WTC11 (cell line): ENCODE measurements around the gene RBM8A. TPM values are rescaled to one million over a fixed set of nuclear protein-coding genes. Genes with fewer than 3 reads are reported as not detected.

Source experiments
- ATAC-seq: fragments of 200-7000 bp; cut with Tn5 transposase; 2 replicates; pipeline ENCODE4 v1.10.0; 2021; ENCODE audit warnings: mild to moderate bottlenecking, moderate library complexity
- CTCF ChIA-PET: fragments of 300-600 bp; sonication (Branson Sonifier 250); formaldehyde crosslinking; loops from one replicate; lab custom pipeline; 2021; ENCODE audit warnings: antibody characterized with exemption; lab: Charles Lee
- POLR2A ChIA-PET: fragments of 350-600 bp; sonication (Branson Sonifier 250); formaldehyde crosslinking; loops from one replicate; lab custom pipeline; 2021; ENCODE audit warnings: antibody characterized with exemption; lab: Charles Lee
- DNase-seq: peaks from one replicate; pipeline ENCODE4 v3.0.0; 2021; ENCODE audit warnings: low spot score
- H3K27ac Mint-ChIP-seq: 2 replicates; pipeline ENCODE4 v1.8.0; 2021; ENCODE audit warnings: mixed read lengths
- H3K27me3 Mint-ChIP-seq: 2 replicates; pipeline ENCODE4 v1.8.0; 2021; ENCODE audit warnings: low read depth, mild to moderate bottlenecking, moderate library complexity, mixed read lengths
- H3K36me3 Mint-ChIP-seq: 2 replicates; pipeline ENCODE4 v1.8.0; 2021; ENCODE audit warnings: mixed read lengths
- H3K4me1 Mint-ChIP-seq: 2 replicates; pipeline ENCODE4 v1.8.0; 2022; ENCODE audit warnings: mixed read lengths
- H3K4me3 Mint-ChIP-seq: 2 replicates; pipeline ENCODE4 v1.8.0; 2021; ENCODE audit warnings: mild to moderate bottlenecking, moderate library complexity, mixed read lengths
- H3K9me3 Mint-ChIP-seq: 2 replicates; pipeline ENCODE4 v1.8.0; 2021; ENCODE audit warnings: mixed read lengths
- ATF3 ChIP-seq: sonication (generic); formaldehyde crosslinking; conservative IDR thresholded peaks from 2 replicates; pipeline ENCODE4 v1.8.1; 2022; ENCODE audit warnings: mild to moderate bottlenecking, missing genetic modification reagents
- CTCF ChIP-seq: fragments of 200-600 bp; IDR thresholded peaks from 2 replicates; pipeline ENCODE4 v1.8.0; 2022; ENCODE audit warnings: antibody characterized with exemption
- E2F4 ChIP-seq: sonication (generic); formaldehyde crosslinking; IDR thresholded peaks from 2 replicates; pipeline ENCODE4 v1.8.1; 2022; ENCODE audit warnings: low read depth, mild to moderate bottlenecking, moderate library complexity, missing genetic modification reagents, borderline replicate concordance
- E2F5 ChIP-seq: sonication (generic); formaldehyde crosslinking; IDR thresholded peaks from 2 replicates; pipeline ENCODE4 v1.8.1; 2022; ENCODE audit warnings: mild to moderate bottlenecking, moderate library complexity, missing genetic modification reagents
- ERG ChIP-seq: fragments of 250-450 bp; sonication (Bioruptor Pico); IDR thresholded peaks from 2 replicates; pipeline ENCODE4 v1.8.0; 2021; ENCODE audit warnings: mild to moderate bottlenecking
- MXD4 ChIP-seq: fragments of 250-450 bp; sonication (Bioruptor Pico); IDR thresholded peaks from 2 replicates; pipeline ENCODE4 v1.8.0; 2021; ENCODE audit warnings: mild to moderate bottlenecking, moderate library complexity, borderline replicate concordance
- NFYB ChIP-seq: sonication (generic); formaldehyde crosslinking; conservative IDR thresholded peaks from 2 replicates; pipeline ENCODE4 v1.8.0; 2022; ENCODE audit warnings: low read depth, missing genetic modification reagents
- NR1H2 ChIP-seq: sonication (generic); formaldehyde crosslinking; IDR thresholded peaks from 2 replicates; pipeline ENCODE4 v1.9.0; 2021; ENCODE audit warnings: mild to moderate bottlenecking, moderate library complexity, missing genetic modification reagents
- PREB ChIP-seq: sonication (generic); formaldehyde crosslinking; IDR thresholded peaks from 2 replicates; pipeline ENCODE4 v1.8.1; 2022; ENCODE audit warnings: mild to moderate bottlenecking, missing genetic modification reagents, moderate library complexity, borderline replicate concordance
- SMAD4 ChIP-seq: sonication (generic); formaldehyde crosslinking; IDR thresholded peaks from 2 replicates; pipeline ENCODE4 v1.8.0; 2022; ENCODE audit warnings: mild to moderate bottlenecking, missing genetic modification reagents
- SOX15 ChIP-seq: fragments of 250-450 bp; sonication (Bioruptor Pico); IDR thresholded peaks from 2 replicates; pipeline ENCODE4 v1.9.0; 2021; ENCODE audit warnings: mild to moderate bottlenecking
- STAT6 ChIP-seq: sonication (generic); formaldehyde crosslinking; conservative IDR thresholded peaks from 2 replicates; pipeline ENCODE4 v1.8.1; 2023; ENCODE audit warnings: mild to moderate bottlenecking, low read depth, missing genetic modification reagents, moderate library complexity
- ZBTB21 ChIP-seq: sonication (generic); formaldehyde crosslinking; IDR thresholded peaks from 2 replicates; pipeline ENCODE4 v1.8.1; 2023; ENCODE audit warnings: mild to moderate bottlenecking, missing genetic modification reagents, borderline replicate concordance
- ZNF121 ChIP-seq: sonication (generic); formaldehyde crosslinking; IDR thresholded peaks from 2 replicates; pipeline ENCODE4 v1.8.0; 2023; ENCODE audit warnings: missing genetic modification reagents
- ZNF138 ChIP-seq: sonication (generic); formaldehyde crosslinking; conservative IDR thresholded peaks from 2 replicates; pipeline ENCODE4 v1.8.1; 2022; ENCODE audit warnings: mild to moderate bottlenecking, moderate library complexity, missing genetic modification reagents
- ZNF232 ChIP-seq: sonication (generic); formaldehyde crosslinking; IDR thresholded peaks from 2 replicates; pipeline ENCODE4 v1.8.0; 2022; ENCODE audit warnings: mild to moderate bottlenecking, missing genetic modification reagents
- ZNF532 ChIP-seq: fragments of 250-450 bp; sonication (Bioruptor Pico); IDR thresholded peaks from 2 replicates; pipeline ENCODE4 v1.9.0; 2021; ENCODE audit warnings: mild to moderate bottlenecking, borderline replicate concordance
- total RNA-seq: library from RNA; stranded (reverse); gene quantifications from 3 replicates; pipeline ENCODE4 v1.2.3, GENCODE V29; 2021

The RBM8A gene
- total RNA-seq, 1 experiment from 2014 or later, result 199 TPM

GRCh38 chr1:145960468-145961108 is 33.3 kb upstream of the RBM8A start (continued):
- TF ChIP-seq ZNF532 (CRISPR knock-in tag), result no peak
- TF ChIP-seq CTCF, result no peak
- no peak for TF ChIP-seq E2F4 (CRISPR knock-in tag)
- TF ChIP-seq, all 79 proteins: peak for 9

GRCh38 chr1:145959957-145960467 is 32.7 kb upstream of the RBM8A start:
- no peaks in the 10 kb centered on the region for H3K9me3 Mint-ChIP-seq
- no peak for TF ChIP-seq PREB (CRISPR knock-in tag)
- no peak for TF ChIP-seq ATF3
- no peak for TF ChIP-seq ZNF232 (CRISPR knock-in tag)
- ChIA-PET CTCF (interaction anchor here (0.9 to 1.6 kb wide), 6 partner anchors 15 to 68 kb away, joined by 3 to 5 read pairs (median 3); no protein-coding TSS in a partner anchor), POLR2A (interaction anchor here (0.9 to 1.6 kb wide), 2 partner anchors 33 to 41 kb away, joined by 3 to 6 read pairs; partner anchors contain the start of genes PEX11B and RBM8A)
- H3K27me3 Mint-ChIP-seq, result peaks cover 96% of the 10 kb centered on the region
- H3K4me1 Mint-ChIP-seq, result peaks cover 48% of the 10 kb centered on the region
- H3K27ac Mint-ChIP-seq, result no peak overlapping the region
- ATAC-seq (no peak), DNase-seq (no peak)
- H3K4me3 Mint-ChIP-seq, result peak overlapping the region; percentile 96
- no peaks in the 10 kb centered on the region for H3K36me3 Mint-ChIP-seq

- CTCF ChIA-PET, result interaction anchor here (1.3 to 2.8 kb wide), 3 partner anchors 64 to 68 kb away, joined by 4 to 17 read pairs (median 5); no protein-coding TSS in a partner anchor
- POLR2A ChIA-PET, result interaction anchor here (1.6 kb wide), 1 partner anchor 32 kb away, joined by 6 read pairs; the partner anchor contains the start of gene RBM8A
- ATAC-seq (no peak), DNase-seq (no peak)
- H3K4me1 Mint-ChIP-seq, result peaks cover 47% of the 10 kb centered on the region
- H3K27me3 Mint-ChIP-seq, result peaks cover 97% of the 10 kb centered on the region
- peak overlapping the region; percentile 96 for H3K4me3 Mint-ChIP-seq
- no peaks in the 10 kb centered on the region for H3K36me3 Mint-ChIP-seq
- H3K9me3 Mint-ChIP-seq, result no peaks in the 10 kb centered on the region
- no peak overlapping the region for H3K27ac Mint-ChIP-seq
- TF ChIP-seq MXD4 (no peak), SOX15 (CRISPR knock-in tag) (no peak), E2F5 (no peak), ERG (no peak), NFYB (CRISPR knock-in tag) (no peak), SMAD4 (CRISPR knock-in tag) (no peak), NR1H2 (no peak), STAT6 (CRISPR knock-in tag) (no peak), ZNF121 (CRISPR knock-in tag) (no peak), ZNF138 (CRISPR knock-in tag) (no peak), ZBTB21 (CRISPR knock-in tag) (no peak)
These were observed 32.0 kb upstream of the RBM8A start for GRCh38 chr1:145959333-145959732.
